Lower leg skin (tissue), 3 donors: ENCODE data around the gene RPS6KB2.

Source experiments
- POLR2A ChIP-seq, 2 donors: fragments of 450-650 bp; IDR thresholded peaks; one replicate each; pipeline ENCODE4 v1.6.1; 2016 to 2017; ENCODE audit warnings: antibody characterized with exemption in 2 of 2, mild to moderate bottlenecking in 1 of 2, moderate library complexity in 1 of 2
- TF ChIP-seq, protein P1 (sequence below), 3 donors: fragments of 450-650 bp; IDR thresholded peaks; one replicate each; pipeline ENCODE4 v1.5.1; 2016; ENCODE audit warnings: antibody characterized with exemption in 3 of 3, mild to moderate bottlenecking in 3 of 3, moderate library complexity in 2 of 3

DNA sequence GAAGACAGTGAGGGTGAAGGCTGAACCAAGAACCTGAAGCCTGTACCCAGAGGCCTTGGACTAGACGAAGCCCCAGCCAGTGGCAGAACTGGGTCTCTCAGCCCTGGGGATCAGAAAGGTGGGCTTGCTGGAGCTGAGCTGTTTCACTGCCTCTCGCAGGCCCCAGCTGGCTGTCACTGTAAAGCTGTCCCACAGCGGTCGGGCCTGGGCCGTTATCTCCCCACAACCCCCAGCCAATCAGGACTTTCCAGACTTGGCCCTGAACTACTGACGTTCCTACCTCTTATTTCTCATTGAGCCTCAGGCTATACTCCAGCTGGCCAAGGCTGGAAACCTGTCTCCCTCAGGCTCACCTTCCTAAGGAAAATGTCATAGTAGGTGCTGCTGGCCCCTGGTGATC, 30.8 kb upstream of the RPS6KB2 start:
- no peak for TF ChIP-seq POLR2A (IDR thresholded peaks at IDR 0.05)
- TF ChIP-seq, protein P1, sequence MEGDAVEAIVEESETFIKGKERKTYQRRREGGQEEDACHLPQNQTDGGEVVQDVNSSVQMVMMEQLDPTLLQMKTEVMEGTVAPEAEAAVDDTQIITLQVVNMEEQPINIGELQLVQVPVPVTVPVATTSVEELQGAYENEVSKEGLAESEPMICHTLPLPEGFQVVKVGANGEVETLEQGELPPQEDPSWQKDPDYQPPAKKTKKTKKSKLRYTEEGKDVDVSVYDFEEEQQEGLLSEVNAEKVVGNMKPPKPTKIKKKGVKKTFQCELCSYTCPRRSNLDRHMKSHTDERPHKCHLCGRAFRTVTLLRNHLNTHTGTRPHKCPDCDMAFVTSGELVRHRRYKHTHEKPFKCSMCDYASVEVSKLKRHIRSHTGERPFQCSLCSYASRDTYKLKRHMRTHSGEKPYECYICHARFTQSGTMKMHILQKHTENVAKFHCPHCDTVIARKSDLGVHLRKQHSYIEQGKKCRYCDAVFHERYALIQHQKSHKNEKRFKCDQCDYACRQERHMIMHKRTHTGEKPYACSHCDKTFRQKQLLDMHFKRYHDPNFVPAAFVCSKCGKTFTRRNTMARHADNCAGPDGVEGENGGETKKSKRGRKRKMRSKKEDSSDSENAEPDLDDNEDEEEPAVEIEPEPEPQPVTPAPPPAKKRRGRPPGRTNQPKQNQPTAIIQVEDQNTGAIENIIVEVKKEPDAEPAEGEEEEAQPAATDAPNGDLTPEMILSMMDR (IDR thresholded peaks at IDR 0.05): no peak
